Activated CD4-positive, alpha-beta T cell treated with anti-CD3 and anti-CD28 coated beads, Interleukin-2, amount 50 U/mL, for 48 hours (primary cell): ENCODE results near the gene CSMD2.

Source experiments
- DNase-seq, 2 experiments: peaks; one replicate each; pipeline ENCODE4 v3.0.0-alpha.2; 2020

The CSMD2 gene

GRCh38 chr1:33464552-33464951 lies 700.5 kb downstream of the CSMD2 start:
- no peak for DNase-seq
